GM19043 (cell line): ENCODE measurements around the gene CDHR2.

Experiments
- ATAC-seq: cut with Tn5 transposase; IDR thresholded peaks from one replicate; pipeline ENCODE4 v1.9.1; 2021; ENCODE audit warnings: low read depth; ENCODE audit not compliant: unreplicated experiment

CDHR2 gene

DNA sequence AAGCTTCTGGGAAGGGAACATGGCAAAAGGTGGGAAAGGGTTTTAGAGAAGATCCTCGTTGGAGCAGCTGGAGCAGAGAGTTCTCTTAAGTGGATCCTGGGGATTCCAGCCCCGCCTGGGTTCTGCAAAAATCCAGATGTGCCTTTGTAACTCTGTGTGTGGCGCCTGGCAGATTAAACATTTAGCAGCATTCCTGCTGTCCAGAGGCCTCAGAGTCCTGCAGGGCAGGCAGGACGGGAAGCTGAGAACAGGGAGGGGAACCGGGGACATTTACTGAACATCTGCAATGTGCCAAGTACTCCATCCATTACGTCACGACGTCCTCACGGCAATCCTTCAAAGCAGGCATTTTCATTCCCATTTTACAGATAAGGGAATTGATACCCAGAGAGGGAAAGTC lies 87.3 kb downstream of the CDHR2 start:
- ATAC-seq, result no peak

DNA sequence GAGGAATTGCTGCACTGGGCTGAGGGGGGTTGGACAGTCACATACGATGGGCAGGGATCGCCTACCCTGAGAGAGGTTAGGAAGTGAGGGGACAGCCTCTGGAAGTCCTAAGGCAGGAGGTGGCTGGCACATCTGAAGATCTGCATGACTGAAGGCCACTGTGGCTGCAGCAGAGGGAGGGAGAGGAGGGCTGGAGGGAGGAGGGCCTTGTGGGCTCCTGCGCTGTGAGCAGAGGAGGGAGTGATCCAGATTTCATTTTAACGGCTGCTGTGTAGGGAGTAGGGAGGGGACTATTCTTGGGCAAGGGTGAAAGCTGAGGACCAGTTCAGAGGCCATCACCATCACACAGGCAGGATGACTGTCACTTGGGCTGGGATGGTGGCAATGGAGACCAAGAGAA lies 88.4 kb downstream of the CDHR2 start:
- ATAC-seq, result no peak

DNA sequence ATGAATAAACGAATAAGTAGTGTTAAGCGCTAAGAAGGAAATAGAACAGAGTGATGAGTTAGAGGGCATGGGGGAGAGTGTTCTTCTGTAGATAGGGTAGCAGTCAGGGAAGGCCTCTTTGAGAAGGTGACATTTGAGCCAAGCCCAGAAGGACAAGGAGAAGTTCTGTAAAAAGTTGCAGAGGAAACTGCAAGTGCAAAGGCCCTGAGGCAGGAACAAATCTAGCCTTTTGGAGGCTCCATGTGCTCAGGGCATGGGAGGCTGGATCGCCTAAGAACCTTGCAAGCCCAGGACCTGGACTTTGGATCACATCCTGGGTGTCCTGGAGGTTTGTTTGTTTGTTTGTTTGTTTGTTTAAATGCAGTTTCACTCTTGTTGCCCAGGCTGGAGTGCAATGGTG lies 89.3 kb downstream of the CDHR2 start:
- ATAC-seq, result no peak

DNA sequence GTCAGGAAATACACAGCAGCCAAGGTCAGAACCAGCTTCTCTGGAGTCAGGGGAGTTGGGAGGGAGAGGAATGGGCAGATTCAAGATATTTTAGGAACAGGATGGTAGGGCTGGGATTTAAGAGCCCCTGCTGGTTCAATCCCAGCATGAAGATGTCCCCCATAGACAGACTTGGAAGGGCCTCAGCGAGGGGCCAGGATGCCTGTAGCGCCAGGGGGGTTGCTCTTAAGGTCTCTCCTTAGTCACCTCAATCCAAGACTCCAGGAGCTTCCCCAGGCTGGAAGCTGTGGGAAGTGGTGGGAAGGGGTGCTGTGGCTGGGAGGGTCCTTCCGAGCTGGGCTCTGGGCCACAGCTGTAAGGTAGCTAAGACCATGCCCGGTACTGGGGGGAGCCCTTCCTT lies 90.1 kb downstream of the CDHR2 start:
- no peak for ATAC-seq

DNA sequence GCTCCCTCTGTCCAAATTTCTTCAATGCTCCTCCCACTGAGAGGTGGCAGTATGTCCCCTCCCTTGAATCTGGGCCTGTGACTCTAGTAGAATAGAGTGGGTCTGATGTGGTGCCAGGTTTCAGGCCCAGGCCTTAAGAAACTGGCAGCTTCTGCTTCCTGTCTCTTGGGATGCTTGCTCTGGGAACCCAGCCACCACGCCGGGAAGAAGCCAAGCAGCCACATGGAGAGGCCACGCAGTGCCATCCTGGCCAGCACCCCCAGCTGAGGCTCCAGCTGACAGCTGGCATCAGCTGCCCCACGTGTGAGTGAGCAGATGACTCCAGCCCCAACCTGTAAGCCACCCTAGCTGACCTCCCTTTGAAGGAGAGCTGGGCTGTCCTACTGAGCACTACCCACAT lies 90.8 kb downstream of the CDHR2 start:
- no peak for ATAC-seq

DNA sequence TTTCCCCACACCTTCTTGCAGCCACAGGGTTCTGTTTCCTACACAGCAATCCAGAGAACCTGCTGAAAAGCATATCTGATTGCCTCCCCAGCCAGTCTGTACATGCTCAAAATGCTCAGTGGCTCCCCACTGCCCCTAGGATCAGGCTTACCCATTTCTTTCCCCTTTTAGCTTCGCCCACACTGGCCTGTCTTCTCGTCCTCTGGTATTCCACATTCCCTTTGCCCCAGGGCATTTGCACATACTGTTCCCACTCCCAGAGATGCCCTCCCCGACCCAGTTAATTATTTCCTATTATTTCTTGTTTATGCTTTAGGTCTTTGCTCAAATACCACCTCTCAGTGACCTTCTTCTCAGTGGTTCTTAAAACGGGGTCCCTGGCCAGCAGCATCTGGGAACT lies 91.5 kb downstream of the CDHR2 start:
- no peak for ATAC-seq

DNA sequence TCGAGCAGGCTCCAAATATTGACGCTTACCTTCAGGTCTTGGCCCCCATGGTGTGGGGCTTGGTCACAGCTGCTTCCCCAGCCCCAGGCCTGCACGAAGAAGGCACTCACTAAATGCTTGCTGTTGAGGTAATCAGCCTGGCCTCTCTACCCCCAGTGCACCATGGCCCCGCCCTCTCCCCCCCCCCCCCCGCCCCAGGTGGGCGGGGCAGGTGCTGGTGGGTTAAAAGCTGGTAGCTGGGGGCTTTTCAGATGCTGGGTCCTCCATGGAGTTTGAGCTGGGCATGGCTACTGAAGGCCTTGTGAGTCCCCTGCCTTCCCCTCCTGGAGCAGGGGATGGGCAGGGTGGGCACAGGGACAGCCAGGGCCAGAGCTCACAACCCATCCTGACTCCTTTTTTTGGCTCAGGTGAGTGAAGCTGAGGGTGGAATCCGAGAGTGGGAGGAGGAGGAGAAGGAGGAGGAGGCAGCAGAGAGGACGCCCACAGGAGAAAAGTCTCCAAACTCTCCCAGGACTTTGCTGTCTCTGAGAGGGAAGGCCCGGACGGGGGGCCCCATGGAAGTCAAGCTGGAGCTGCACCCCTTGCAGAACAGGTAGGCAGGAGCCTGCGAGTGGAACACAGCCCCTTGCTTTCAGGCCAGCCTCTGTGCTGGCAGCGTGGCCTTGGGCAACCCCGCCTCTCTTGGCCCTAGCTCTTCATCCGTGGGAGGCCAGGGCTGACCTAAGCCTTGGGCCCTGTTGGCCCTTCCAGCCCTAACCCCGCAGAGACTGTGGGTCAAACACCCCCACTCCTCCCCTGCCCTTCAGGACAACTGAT lies 93.7 kb downstream of the CDHR2 start:
- no peak for ATAC-seq

DNA sequence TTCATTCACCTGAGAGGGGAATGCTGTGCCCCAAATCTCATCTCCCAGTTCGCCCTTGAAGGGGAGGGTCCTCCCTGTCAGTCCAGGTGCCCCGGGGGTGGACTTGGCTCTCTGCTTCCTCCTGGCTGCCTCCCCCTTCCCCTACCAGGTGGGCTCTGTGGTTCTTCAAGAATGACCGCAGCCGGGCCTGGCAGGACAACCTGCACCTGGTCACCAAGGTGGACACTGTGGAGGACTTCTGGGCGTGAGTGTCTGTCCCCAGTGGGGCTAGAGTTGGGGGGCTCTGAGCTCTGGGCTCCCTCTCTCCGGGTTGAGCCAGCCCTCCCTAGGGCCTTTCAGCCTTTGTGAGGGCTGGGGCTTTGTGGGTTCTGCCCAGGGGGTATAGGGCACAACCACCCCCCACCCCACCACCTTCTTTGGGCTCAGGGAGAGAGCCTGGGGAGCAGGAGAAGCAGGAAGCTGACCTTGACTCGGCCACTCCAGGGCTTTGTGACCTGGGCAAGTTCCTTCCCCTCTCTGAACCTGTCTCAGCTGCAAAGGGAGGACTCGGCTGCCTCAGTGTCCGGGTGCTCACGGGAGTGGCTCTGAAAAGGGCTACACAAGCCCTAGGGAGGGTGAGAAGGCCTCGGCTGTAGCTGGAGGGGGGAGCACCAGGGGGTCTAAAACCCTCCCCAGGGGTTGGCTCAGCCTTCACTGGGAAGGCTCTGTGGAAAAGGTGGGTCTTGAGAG lies 94.5 kb downstream of the CDHR2 start:
- no peak for ATAC-seq

DNA sequence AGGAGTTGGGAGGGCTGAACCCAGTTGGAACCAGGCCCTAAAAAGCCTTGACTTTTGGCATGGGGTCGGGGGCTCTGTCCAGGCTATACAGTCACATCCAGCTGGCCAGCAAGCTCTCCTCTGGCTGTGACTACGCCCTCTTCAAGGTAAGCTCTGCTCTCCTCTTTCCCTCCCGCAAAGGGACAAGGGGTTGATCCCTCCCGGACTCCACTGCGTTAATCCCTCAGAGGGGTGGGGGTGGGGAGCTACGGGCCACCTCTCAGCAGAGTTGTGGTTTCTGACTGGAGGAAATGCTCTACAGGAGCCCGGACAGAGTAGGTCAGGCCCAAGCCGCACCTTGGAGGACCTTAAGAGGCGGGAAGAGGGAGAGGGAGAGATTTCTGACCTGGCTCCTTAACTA lies 95.2 kb downstream of the CDHR2 start:
- no peak for ATAC-seq

DNA sequence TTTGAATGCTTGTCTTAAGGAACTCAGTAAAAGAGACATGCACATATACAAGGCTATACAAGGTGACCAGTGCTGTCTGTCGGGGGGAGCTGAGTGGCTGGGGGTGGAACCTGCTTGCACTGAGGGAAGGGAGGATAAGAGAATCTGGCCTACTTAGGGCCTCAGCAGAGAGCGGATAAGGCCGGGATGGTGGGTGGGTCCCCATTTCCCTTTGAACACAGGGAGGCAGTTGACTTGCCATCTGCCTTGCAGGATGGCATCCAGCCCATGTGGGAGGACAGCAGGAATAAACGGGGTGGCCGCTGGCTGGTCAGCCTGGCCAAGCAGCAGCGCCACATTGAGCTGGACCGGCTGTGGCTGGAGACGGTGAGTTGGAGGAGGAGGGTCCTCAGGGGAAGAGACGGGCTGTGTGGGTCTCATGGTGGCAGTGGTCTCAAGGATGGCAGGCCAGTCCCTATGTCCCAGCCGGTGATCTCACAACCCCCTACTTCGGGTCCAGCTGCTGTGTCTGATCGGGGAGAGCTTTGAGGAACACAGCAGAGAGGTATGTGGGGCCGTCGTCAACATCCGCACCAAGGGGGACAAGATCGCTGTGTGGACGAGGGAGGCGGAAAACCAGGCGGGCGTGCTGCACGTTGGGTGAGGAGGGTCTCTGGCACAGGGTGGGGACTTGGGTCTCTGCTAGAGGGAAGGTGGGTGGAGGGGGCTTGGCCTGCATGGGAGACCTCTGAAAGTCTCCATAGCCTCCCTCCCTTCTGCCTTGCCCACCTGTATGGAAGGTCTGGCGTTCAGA lies 95.9 kb downstream of the CDHR2 start:
- no peak for ATAC-seq
